ENCODE data around the gene SPATA2. TPM values are rescaled to one million over a fixed set of nuclear protein-coding genes. Genes with fewer than 3 reads are reported as not detected.

The SPATA2 gene
- polyA plus RNA-seq: 1.8 and 2.6 TPM in 2 replicates

GRCh38 chr20:49915380-49916145 is at the start of gene SPATA2:
Gene SPATA2, minus strand, starts transcription at chr20:49915529. Its CDS starts 7,039 bp downstream, at chr20:49908490.

GRCh38 chr20:49936153-49937026 is 21.1 kb upstream of the SPATA2 start, which contains the start of gene RNF114:
Gene RNF114, plus strand, starts transcription at chr20:49936397. Its CDS starts 16 bp downstream, at chr20:49936413.

Other genes starting within 250 kb of the SPATA2 start
- 15.8 and 20.7 TPM in 2 replicates for gene B4GALT5, start 201.7 kb downstream of the SPATA2 start, polyA plus RNA-seq
- gene SLC9A8, start 102.7 kb downstream of the SPATA2 start, polyA plus RNA-seq: 1.7 and 3.9 TPM in 2 replicates
- 20.4 and 23.4 TPM in 2 replicates for gene RNF114, start 20.9 kb upstream of the SPATA2 start, polyA plus RNA-seq
- 0.34 TPM in 1 of 2 replicates, not detected in the other for gene SNAI1, start 67.5 kb upstream of the SPATA2 start, polyA plus RNA-seq
- gene UBE2V1, start 197.6 kb upstream of the SPATA2 start, polyA plus RNA-seq: 227 and 334 TPM in 2 replicates
- gene PEDS1, start 238.2 kb upstream of the SPATA2 start, polyA plus RNA-seq: 29.8 and 38.4 TPM in 2 replicates